ENCODE measurements around the gene GMPR2.
A peak's percentile ranks its signal among the peaks of the same experiment; 100 is the strongest.
"Not testable (repeated sequence)": the region's sequence is repeated elsewhere in the genome, so short reads cannot be mapped to it uniquely, and the experiment has no call there.

GMPR2 gene

DNA sequence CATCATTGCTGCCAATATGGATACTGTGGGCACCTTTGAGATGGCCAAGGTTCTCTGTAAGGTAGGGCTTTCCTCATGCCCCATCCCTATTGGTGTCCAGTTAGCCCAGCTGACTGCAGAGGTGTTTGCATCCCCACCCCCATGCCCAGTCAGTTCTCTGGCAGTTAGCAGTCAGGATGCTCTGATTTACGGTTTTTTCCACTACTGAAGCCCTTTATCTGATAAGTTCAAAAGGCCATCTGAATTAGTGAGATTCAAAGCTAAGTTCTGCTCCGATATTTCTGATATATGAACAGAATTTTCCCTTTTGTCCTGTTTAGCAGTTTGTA lies 773 bp downstream of the GMPR2 start:
- no peak for DNase-seq

DNA sequence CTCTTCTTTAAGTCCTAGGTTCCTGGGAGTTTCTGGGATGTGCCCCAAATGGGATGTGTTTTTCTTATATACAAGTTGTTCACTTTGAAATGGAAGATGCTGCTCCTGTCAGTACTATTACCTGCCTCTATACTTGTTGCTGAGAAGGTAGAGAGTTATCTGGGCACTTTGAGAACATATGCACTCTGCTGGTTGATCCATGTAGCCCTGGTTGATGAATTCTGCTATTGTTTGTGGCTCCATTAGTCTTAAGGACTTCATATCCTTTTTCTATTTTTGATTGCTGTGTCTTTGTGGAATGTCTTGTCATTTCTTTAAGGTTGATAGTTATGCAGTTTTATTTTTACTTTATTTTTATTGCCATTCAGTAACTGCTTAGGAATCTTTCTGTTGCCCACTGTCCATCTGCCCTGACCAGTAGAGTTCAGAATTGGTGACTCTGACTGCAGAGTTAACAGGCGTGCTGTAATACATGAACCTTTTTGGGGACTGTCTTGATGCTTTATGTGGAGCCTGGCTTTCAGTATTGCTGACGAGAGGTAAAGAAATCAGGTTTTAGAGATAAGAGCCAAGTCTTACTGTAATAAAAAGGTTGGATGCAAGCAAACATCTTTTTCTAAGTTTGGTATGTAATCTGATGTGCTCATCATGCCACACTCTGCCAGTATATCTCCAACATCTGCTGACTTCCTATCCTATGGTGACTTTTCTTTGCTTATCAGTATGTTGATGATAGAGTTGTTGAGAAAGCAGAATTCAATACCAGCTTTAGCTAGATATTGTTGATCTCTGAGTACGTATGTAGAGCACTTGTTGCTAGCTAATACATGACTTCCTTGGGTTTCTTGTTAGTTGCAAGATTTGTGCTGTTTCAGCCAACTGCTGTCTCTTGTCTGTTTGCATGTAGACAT lies 1.6 kb downstream of the GMPR2 start:
- DNase-seq: no peak

DNA sequence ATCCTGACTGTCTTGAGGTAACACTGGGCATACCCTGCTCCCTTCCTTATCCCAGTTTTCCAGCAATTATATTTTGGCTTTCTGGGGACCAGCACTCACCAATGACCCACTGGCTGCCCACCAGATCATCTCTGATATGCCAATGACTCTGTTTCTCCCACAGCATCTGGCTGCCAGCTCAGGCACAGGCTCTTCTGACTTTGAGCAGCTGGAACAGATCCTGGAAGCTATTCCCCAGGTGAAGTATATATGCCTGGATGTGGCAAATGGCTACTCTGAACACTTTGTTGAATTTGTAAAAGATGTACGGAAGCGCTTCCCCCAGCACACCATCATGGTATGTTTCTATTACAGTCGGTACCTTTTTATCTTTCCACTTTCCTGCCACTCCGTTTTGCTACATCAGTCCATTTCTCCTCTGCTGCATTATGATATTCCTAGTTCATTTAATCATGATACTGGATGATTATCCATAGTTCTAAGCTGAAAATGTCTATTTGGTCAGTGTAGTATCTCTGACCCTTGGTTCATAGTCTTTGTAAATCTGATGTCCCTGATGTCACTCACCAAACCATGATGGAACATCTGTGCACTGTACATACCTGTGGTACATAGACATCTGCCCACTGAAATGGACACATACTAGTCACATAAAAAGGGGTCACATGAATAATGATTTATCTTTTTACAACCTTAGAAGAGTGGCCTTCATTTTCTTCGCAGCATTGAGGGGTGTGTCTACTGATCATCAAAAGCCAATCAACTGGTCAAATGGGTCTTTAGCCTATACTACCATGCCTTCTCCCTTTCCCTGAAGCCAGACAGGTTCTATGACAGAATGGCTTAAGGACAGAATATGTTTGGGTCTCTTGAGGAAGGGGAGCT lies 3.3 kb downstream of the GMPR2 start:
- no peak for DNase-seq

DNA sequence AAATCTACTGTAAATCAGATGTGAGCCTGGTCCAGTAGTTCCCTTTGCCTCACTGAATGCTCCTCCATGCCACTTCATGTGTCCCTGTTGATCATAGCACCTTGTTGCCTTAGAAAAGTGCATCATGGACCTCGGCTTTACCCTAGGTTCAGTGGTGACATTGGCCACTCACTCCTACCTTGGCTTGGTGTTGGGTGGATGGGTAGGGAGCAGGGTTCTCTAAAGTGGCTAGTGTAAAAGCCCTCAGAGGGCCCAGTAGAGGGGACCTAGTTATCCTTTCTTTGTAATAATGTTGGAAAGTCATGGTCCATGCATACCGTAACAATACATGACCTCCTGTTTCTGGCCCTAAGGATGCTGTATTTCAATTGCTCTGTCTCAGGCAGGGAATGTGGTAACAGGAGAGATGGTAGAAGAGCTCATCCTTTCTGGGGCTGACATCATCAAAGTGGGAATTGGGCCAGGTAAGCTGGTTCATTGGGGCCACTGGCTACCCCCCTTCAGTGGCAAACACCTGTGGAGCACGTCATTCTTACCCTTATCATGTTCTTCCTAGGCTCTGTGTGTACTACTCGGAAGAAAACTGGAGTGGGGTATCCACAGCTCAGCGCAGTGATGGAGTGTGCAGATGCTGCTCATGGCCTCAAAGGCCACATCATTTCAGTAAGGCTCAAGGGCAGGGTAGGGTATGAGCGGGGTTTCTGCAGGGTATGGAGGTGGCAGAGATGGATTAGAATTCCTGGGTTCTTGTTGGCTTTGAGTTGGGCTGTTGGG lies 4.1 kb downstream of the GMPR2 start:
- no peak for DNase-seq

DNA sequence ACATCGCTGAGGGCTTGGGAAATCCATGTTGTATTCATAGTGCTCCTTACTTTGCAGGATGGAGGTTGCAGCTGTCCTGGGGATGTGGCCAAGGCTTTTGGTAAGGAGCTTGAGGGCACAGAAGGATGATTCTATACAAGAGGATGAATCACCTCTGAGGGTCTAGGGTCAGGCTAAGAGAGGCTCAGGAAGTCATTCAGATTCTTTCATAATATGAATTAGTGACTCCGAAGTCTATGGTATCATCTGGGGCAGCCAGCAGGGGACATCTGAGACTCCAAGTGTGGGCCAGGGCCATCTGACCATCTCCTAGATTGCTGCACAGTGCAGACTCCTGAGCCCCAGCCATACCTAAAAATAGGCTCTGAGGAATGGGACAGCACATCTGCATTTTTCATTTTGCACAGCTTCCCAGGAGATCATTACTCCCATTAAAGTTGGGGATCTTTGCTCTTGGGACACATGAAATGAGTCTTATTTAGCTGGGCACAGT lies 4.8 kb downstream of the GMPR2 start:
- no peak for DNase-seq

DNA sequence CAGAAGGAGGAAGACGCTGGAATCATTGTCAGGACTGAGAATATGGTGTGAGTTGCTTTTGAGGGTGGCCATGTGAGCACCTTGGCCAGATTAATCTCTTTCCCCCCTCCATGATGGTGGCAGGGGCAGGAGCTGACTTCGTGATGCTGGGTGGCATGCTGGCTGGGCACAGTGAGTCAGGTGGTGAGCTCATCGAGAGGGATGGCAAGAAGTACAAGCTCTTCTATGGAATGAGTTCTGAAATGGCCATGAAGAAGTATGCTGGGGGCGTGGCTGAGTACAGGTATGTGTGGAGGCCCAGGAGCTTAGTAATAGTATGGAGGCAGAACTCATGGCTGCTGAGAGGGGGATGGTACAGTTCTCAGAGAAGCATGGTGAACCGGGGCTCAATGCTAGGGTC lies 5.4 kb downstream of the GMPR2 start:
- DNase-seq: no peak

DNA sequence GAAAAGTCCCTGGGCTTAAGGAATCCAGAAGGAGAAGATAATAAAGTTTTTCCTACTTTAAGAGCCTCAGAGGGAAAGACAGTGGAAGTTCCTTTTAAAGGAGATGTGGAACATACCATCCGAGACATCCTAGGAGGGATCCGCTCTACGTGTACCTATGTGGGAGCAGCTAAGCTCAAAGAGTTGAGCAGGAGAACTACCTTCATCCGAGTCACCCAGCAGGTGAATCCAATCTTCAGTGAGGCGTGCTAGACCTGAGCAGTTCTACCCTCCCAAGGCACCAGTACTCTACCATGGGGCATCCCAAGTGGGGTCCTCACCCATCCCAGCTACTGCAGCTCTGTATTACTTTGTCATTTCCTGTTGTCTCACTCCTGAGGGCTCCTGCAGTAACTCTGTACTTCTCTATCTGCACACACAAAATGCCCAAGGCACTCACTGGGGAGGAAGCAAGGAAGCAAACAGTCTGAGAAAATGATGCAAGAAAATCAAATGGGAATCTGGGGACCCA lies 5.9 kb downstream of the GMPR2 start:
- DNase-seq: no peak

DNA sequence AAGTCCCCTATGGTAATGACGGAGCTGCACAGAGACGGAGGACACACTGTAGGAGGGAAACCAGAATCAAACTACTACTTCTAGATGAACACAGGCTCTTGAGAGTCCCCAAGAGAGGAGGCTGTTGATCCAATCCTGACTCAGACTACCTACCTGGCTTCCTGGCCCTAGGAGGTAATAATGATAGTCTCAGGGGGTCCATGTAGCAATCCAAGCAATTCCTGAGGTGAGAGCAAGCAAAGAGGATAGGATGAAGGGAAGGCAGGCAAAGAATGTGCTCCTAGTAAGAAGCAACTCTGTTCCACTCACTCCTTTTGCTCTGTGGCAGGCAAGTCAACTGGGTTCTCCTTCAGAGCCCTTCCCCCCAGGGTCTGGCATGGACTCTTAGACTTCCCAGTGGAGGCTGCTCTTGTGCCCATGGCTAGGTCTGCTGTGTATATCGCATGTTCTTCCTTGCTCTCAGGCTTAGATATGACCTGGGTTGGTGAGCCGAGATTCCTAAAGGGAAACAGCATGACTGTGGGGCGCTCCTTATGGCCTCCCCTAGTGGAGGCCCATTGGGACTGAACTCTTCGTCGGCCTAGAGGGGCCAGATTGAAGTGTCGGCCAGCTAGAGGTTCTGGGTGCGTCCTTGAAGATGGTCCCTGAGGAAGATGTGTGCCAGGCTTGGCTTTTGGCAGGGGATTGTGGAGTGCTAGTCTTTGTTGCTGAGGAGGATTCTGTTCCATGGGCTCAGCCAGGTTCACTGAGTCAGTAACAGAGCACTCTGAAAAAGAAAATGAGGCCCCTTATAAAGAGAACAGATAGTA lies 7.6 kb downstream of the GMPR2 start:
- DNase-seq: no peak

DNA sequence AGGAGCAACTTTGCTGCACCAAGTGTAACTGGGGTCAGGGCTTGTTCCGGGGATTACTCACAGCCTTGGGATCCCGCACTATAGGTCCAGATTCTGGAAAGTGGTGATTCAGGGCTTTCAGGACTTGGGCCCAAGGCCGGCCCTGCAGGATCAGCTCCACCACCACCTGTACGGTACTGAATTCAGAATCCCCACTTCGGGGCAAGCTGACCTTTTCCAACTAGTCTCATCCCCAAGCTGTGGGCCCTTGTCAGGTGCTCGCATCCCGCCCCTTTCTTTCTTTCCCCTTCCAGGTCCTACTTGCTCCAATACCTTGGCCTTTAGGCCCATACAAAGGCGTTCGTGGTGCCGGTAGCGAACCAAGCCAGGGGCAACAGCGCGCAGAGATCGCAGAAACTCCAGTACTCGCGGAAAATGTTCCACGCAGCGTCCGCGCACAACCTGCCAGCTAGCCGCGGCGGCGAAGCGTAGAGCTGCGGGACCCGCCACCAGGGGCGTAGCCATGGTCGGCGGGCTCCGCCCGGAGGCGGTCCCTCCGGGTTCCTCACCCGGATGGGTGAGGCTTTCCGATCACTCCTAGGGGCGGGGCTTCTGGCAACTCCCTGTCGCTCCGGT lies 9.2 kb downstream of the GMPR2 start:
- DNase-seq: peak; percentile 96

DNA sequence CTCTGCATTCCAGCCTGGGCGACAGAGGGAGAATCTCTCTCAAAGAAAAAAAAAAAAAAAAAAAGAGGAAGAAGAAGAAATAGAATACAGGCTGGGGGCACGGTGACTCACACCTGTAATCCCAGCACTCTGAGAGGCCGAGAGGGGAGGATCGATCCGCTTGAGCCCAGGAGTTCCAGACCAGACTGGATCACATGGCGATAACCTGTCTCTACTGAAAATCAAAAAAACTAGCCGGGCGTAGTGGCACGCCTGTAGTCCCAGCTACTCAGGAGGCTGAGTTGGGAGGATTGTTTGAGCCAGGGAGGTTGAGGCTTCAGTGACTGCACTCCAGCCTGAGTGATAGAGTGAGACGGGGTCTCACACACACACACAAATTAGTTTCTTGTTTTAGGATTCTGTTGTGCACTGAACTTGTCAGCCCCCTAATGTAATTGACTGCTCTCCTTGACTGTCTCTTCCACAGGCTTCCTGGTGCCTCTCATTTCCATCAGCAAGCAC lies 10.7 kb downstream of the GMPR2 start:
- peak; percentile 54 for DNase-seq

DNA sequence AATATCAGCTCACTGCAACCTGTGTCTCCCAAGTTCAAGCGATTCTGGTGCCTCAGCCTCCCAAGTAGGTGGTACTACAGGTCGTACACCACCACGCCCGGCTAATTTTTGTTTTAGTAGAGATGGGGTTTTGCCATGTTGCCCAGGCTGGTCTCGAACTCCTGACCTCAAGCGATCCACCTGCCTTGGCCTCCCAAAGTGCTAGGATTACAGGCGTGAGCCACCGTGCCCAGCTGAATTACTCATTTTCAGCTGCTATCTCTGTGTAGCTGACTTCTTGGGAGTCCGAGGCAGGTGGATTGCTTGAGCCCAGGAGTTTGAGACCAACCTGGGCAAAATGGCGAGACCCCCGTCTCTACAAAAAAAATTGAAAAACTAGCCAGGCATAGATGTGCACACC lies 12.6 kb downstream of the GMPR2 start:
- not testable (repeated sequence) for DNase-seq

DNA sequence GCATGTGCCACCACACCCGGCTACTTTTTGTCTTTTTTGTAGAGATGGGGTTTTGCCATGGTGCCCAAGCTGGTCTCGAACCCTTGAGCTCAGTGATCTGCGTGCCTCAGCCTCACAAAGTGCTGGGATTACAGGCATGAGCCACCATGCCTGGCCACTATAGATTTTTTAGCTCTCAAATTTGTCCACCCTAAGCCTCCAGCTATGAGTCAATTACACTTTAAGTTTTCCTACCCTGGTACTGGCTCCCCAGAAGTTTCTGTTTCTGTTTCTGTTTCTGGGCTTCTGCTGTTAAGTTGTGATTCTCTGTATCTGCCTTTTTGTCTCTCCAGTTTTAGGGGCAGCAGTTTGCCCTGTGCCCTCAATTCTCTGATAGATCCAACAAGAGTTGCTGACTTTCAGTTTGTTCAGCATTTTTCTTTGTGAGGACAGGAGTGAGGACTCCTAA lies 14.1 kb downstream of the GMPR2 start:
- peak; percentile 80 for DNase-seq

DNA sequence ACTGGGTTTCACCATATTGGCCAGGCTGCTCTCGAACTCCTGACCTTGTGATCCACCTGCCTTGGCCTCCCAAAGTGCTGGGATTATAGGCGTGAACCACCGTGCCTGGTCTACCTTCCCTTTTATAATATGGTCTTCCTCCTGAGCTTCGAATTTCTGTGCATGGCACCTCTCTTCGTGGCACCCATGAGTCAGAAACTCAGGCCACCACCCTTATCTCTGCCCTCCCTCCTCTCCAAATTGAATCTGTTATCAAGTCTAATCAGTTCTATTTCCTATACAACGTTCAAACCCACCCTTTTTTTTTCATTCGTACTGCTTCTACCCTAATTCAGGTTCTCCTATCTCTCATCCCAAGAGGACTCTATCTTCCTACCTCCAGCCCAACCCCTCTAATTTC lies 14.7 kb downstream of the GMPR2 start:
- DNase-seq: no peak

DNA sequence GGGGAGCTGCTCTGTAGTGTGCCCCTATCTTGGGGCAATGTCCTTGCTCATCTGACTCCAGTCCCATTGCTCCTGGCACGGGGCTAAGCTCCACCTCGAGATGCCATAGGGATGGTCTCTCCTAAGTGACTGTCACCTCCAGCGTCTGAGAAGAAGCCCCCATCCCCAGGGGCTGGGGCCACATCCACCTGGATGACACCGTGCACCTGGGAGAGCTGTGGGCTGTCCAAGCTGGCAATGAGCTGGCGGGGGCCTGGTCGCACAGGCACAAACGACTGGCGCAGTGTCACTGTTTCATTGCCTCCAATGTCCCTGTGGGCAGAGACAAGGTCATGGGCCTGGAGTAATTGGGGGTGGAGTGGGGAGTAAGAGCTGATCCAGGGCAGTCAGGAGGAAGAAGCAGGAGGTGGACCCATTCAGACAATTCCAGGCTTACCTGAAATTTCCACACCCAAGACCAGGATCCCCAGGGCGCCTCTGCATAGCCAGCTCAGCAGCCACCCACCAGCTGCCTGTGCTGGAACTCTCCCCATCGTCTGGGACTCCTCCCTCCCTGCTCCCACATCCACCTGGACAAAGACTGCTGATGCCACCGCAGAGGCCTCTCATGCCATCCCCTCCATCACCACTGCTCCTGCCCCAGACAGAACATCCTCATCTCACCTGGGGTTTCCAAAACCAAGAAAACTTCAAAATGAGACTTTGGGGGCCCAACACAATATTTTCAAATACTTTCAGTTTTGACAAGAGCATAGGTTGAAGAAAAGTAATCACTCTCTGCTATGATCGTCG lies 16.7 kb downstream of the GMPR2 start:
- no peak for DNase-seq

DNA sequence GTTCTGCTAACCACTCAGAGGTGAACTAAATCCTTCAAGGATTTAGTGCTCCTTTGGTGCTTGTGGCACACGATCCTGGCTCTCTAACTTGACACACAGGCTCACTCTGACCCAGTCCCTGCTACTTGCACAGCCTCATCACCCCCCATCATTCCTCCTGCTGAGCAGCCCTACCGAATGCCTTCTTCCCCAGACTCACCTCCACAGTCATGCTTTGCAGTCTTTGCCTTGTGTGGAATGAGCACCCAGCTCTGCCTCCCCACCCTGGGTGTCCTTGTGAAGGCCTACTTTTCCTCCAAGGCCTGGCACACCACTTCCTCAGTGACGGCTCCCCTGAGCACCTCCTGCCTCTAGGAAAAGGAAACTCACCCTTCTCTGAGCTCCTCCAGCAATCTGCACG lies 17.6 kb downstream of the GMPR2 start:
- DNase-seq: no peak

DNA sequence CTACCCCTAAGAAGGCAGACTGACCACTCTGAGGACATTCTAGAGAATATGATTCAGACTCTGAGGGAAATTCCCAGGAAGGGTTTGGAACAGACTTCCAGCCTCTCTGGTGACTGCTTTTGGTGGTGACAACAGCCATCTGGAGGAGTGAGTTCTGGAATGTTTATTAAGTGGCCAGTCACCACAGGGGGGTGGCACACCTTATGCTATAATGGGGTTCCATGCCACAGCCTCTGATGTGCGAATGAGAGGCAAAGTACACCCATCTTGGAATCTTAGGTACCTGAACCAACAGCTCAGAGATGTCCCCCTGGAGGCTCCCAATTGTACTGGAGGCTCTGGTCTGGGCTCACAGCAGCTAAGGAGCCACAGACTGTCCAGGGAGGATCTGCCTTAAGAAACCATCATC lies 19.2 kb downstream of the GMPR2 start:
- peak; percentile 48 for DNase-seq

DNA sequence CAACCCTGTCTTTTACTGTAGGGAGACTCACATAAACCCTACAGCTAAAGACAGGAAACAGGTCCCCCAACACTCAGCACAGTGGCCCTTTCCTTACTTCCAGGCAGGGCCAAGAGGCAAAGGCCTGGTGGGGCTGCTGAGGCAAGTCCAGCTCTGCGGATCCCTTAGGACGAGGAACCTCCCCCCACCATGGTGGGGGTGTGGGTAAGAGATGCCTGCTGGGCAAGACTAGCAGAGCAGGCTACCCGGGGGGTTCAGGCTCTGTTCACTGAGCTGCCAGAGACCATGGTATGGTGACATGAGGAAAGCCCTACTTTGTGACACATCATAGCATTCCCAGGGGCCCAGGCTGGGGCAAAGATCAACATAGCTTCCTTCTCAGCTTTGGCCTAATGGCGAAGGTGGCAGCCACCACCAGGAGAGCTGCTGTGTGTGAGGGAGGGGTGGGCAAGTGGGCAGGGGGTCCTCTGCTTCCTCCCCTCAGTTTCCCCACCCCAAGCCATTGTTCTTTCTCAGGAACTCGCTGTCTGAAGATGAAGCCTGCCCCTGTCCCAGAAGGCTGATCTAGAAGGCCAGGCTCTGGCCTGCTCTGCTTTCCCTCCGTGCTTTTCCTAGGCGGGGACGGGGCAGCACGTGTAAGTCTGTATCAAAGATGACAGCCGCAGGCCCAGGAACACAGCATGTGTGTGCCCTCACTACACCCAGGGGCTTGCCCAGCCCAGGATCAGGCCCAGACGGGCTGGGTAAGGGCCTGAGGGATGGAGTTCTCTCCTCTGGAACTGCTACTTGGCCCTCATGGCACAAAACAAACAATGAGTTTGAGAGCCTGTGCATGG lies 19.8 kb downstream of the GMPR2 start:
- DNase-seq: no peak

DNA sequence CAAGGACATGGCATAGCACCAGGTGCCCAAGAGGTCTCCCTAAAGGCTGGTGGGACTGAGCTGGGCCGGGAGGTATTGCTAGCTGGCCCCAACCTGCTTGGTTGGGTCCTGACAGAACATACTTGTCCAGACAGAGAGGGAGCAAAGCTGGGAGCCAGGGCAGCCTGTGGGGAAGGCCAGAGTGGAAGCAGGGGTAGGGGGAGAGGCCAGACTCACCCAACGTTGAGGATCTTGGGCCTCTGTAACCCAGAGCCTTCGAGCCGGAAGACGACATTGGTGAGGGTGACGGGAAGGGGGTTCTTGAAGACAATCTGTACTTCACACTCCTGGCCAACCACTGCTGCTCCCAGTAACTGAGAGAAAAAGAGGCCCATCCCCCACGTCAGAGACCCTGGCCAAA lies 21.2 kb downstream of the GMPR2 start:
- no peak for DNase-seq

DNA sequence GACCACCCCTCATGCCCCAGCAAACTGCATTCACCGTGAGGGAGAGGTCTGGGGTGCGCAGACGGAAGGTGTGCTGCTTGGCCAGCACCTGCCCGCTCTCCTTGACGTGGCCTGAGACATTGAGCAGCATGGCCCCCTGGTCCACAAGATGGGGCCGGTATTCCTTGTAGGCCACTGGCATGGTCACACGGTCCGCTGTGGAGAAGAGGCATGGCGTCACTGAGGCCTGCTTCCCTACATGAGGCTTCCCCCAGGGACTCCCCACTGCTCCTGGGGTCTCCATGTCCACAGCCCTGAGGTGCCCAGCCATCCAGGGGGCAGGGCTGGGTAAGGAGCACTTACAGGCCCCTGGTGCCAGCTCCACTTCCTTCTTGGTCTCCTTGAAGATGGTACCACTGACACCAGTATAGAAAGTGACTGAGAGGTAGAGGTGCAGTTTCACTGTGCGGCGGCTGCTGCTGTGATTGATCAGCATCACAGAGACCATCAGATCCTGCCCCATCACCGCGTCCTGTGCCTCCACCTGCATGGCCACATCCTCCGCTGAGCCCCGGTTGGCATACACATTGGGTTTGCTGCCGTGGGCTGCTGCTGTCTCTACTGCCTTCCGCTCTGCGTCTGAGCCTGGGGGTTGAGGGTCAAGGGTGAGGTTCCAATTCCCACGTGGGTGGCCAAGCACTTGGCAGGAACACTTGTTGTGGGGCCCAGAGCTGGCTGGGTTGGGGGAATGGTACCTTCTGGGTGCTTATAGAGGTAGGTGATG lies 22.1 kb downstream of the GMPR2 start:
- no peak for DNase-seq
